ENCODE measurements around the gene PSMC6.
A peak's percentile ranks its signal among the peaks of the same experiment; 100 is the strongest.
"Not testable (repeated sequence)": the region's sequence is repeated elsewhere in the genome, so short reads cannot be mapped to it uniquely, and the experiment has no call there.

PSMC6 gene

GRCh38 chr14:52706286-52706685, 714 bp upstream of the PSMC6 start:
- no peak for DNase-seq (ENCODE audit: extremely low read depth, low read depth)
- peak overlapping the region; percentile 96 for H3K4me3 ChIP-seq (replicated peaks; ENCODE audit: low read depth, low read length)
- no peak for TF ChIP-seq CTCF (IDR thresholded peaks at IDR 0.05; ENCODE audit: low read depth, low read length, missing control alignments)

- DNase-seq (ENCODE audit: extremely low read depth, low read depth) = no peak
- no peak overlapping the region for H3K4me3 ChIP-seq (replicated peaks; ENCODE audit: low read depth, low read length)
- TF ChIP-seq CTCF (IDR thresholded peaks at IDR 0.05; ENCODE audit: low read depth, low read length, missing control alignments) = no peak
Measured at GRCh38 chr14:52711666-52712065, 4.7 kb downstream of the PSMC6 start.

GRCh38 chr14:52716155-52716554, 9.2 kb downstream of the PSMC6 start:
- no peak for DNase-seq (ENCODE audit: extremely low read depth, low read depth)
- TF ChIP-seq CTCF (IDR thresholded peaks at IDR 0.05; ENCODE audit: low read depth, low read length, missing control alignments) = no peak
- no peak overlapping the region for H3K4me3 ChIP-seq (replicated peaks; ENCODE audit: low read depth, low read length)

GRCh38 chr14:52723514-52724359, 16.7 kb downstream of the PSMC6 start:
- H3K4me3 ChIP-seq (replicated peaks; ENCODE audit: low read depth, low read length) = no peak overlapping the region
- TF ChIP-seq CTCF (IDR thresholded peaks at IDR 0.05; ENCODE audit: low read depth, low read length, missing control alignments) = no peak
- DNase-seq (ENCODE audit: extremely low read depth, low read depth) = no peak

DNA sequence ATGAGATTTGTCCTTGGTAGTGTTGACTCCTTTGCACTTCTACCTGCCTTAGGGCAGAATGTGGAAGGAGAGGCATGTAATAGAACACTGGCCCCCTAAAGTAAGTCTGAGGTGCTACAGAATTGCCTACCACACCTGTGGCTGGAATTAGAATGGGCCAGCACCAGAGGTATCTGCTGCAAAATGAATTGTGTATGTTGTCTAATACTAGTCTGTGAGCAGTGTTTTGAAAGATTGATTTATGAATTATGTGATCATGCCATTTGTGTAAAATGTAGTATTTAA, 17.3 kb downstream of the PSMC6 start:
- no peak for TF ChIP-seq CTCF (IDR thresholded peaks at IDR 0.05; ENCODE audit: low read depth, low read length, missing control alignments)
- no peak overlapping the region for H3K4me3 ChIP-seq (replicated peaks; ENCODE audit: low read depth, low read length)
- no peak for DNase-seq (ENCODE audit: extremely low read depth, low read depth)

GRCh38 chr14:52727509-52727908, 20.5 kb downstream of the PSMC6 start:
- H3K4me3 ChIP-seq (replicated peaks; ENCODE audit: low read depth, low read length); DNase-seq (ENCODE audit: extremely low read depth, low read depth): not testable (repeated sequence)

- DNase-seq (ENCODE audit: extremely low read depth, low read depth); H3K4me3 ChIP-seq (replicated peaks; ENCODE audit: low read depth, low read length): not testable (repeated sequence)
Measured at GRCh38 chr14:52729035-52729434, 22.0 kb downstream of the PSMC6 start.

GRCh38 chr14:52729585-52729924, 22.6 kb downstream of the PSMC6 start:
- no peak for TF ChIP-seq CTCF (IDR thresholded peaks at IDR 0.05; ENCODE audit: low read depth, low read length, missing control alignments)
- H3K4me3 ChIP-seq (replicated peaks; ENCODE audit: low read depth, low read length) = no peak overlapping the region; the same call in 1 of the 2 replicates
- no peak for DNase-seq (ENCODE audit: extremely low read depth, low read depth)

Data from HFF-Myc (cell line).